Neural progenitor cell (in vitro differentiated cells): ENCODE results near the gene ZNF835.

Experiments
- EZH2 ChIP-seq: fragments of 200-600 bp; sonication (generic); IDR thresholded peaks from 2 replicates; pipeline ENCODE4 v1.6.1; 2017; ENCODE audit warnings: antibody characterized with exemption, mild to moderate bottlenecking, moderate library complexity
- EZH2phosphoT487 ChIP-seq: fragments of 200-600 bp; sonication (generic); IDR thresholded peaks from 2 replicates; pipeline ENCODE4 v1.6.1; 2017; ENCODE audit warnings: antibody characterized with exemption

DNA sequence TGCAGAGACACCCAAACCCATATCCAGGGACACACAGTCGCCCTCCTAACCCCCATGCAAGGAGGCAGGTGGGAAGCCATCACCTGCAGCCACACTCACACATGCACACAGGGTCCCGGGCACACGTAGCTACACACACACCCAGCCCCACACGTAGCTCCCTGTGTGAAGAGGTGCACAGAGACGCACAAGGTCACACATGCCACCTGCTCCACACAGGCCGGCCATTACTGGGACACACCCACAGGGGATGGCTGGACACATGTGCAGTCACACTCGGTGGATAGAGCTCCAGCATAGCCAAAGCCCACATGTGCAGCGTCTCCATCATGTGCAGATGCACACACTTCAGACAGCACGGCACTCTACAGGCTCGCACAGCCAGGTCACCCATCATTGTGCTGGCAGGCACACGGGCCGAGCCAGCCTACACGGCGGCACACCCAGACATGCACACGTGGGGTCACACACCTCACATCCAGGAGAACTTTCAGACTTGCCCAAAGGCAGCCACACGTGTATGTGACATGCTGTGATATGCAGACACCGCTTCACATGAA lies 1.1 kb downstream of the ZNF835 start:
- TF ChIP-seq EZH2 (no peak), EZH2phosphoT487 (no peak)
